HG02840 (cell line): ENCODE measurements around the gene KCNJ14.

ENCODE experiments used
- ATAC-seq: cut with Tn5 transposase; IDR thresholded peaks from one replicate; pipeline ENCODE4 v1.9.1; 2021; ENCODE audit warnings: mild to moderate bottlenecking, moderate library complexity, moderate number of reproducible peaks; ENCODE audit not compliant: unreplicated experiment, low FRiP score

The KCNJ14 gene

DNA sequence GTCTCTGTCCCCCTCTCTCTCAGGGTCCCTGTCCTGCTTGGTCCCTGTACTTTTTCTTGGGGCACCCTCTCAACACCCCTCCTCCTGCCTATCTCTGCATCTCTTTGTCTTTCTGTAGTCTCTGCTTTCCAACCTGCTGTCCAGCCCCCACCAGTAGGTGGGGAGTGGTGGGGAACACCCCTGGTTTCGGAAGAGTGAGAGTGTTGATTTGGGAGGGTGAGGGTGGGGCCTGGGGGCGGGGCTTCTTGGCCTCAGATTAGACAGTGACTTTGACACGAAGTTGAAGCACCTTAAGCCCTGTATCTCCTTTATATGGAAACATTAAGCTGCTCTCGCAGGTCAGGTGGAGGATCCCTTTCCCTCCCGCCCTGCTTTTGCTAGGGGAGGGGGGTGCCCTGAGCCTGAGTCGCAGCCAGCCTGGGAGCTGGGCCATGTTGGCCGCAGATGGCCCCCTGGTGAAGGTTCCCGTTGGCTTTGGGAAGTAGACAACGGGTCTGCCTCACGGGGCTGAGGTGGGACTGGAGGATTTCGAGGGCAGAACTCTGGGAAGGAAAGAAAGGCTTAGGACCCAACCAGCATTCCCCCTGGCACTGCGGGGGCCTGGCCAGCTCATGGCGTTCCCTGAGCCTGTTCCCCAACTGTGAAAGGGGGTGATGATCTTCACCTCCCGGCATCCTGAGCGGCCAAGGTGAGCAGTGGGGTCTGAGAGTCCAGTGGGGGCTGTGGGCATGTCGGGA is at the start of gene KCNJ14:
Gene KCNJ14, plus strand, starts transcription at position 404 of the 737 bp plus-strand sequence. CDS start 6,151 bp downstream, outside the sequence.
- ATAC-seq = no peak

DNA sequence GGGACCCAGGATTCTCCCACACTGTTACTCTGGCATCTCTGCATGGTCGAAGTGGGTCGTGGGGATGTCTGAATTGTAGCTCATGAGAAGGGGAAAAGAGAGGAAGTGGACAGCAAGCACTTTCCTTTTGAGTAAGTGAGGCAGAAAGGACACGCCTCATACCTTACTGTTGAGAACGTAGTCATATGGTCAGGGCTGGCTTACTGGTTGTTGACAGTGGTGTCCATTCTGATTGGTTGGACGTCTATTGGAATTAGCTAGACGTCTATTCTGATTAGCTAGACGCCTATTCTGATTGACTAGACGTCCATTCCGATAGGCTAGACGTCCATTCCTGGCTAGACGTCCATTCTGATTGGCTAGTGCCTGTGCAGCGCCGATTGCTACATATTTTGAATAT is 49.5 kb upstream of the KCNJ14 start:
- ATAC-seq = no peak

DNA sequence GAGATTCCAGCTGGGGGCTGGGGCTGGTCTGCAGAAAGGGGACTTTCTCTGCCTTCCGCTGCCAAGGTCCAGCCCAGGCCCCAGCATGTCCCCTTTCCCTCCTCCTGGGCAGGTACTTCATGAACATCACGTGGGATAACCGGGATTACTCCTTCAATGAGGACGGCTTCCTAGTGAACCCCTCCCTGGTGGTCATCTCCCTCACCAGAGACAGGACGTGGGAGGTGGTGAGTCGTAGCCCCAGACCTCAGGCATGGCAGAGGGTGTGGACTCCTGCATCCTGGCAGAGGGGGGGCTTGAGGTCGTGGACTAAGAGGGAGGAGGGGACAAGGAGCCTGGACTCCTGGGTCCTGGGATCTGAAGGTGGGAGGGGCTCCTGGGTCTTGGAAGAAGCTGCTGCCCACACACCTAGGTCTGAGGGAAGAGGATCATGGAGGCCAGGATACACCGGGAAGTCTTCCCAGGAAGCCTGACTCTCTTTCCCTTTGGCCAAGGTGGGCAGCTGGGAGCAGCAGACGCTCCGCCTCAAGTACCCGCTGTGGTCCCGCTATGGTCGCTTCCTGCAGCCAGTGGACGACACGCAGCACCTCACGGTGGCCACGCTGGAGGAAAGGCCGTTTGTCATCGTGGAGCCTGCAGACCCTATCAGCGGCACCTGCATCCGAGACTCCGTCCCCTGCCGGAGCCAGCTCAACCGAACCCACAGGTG is 41.3 kb upstream of the KCNJ14 start:
- no peak for ATAC-seq

DNA sequence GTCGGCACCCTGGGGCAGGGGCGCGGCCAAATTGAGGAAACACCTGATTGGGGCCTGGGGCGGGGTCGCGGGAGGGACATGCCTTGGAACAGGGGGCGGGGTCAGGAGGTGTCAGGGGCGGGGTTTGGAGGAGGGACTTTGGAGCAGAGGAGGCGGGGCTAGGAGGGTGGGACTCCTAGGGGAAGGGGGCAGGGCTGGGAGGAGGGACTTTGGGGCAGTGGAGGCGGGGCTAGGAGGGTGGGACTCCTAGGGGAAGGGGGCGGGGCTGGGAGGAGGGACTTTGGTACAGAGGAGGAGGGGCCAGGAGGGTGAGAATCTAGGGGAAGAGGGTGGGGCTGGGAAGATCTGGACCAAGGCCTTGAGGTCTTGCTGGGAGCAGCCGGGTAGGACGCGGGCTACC is 40.0 kb upstream of the KCNJ14 start:
- no peak for ATAC-seq

DNA sequence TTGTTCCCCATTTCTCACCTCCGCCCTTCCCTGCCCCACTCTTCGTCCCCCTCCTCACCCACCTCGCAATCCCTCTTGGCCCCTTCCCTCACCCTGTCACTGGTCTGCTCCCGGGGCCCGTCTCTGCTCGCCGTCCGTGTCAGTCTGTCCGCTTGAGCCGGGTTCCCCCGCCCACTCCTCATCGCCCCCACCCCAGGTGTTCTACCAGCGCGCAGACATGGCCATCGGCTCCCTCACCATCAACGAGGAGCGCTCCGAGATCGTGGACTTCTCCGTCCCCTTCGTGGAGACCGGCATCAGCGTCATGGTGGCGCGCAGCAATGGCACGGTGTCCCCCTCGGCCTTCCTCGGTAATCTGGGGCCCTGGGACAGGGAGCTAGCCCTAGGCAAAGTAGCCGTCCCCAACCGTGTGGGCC is 39.6 kb upstream of the KCNJ14 start:
- no peak for ATAC-seq

DNA sequence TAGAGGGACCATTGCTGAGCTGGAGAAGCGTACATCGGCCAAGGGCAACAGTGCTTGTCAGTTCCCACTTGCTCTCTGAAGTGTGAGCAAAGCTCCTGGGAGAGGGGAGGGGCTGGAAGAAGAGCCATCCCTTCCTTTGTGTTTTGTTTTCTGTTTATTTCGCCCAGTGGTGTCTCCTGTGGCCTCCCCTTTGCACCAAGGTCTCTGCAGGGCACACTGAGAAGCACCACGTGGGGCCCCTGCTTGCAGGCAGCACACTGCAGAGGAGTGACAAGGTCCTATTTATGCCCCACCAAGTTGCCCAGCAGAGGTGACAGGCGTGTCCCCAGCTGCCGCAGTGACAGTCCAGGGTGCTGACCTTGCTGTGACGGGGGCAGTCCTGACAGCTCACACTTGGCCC is 38.0 kb upstream of the KCNJ14 start:
- ATAC-seq = no peak

DNA sequence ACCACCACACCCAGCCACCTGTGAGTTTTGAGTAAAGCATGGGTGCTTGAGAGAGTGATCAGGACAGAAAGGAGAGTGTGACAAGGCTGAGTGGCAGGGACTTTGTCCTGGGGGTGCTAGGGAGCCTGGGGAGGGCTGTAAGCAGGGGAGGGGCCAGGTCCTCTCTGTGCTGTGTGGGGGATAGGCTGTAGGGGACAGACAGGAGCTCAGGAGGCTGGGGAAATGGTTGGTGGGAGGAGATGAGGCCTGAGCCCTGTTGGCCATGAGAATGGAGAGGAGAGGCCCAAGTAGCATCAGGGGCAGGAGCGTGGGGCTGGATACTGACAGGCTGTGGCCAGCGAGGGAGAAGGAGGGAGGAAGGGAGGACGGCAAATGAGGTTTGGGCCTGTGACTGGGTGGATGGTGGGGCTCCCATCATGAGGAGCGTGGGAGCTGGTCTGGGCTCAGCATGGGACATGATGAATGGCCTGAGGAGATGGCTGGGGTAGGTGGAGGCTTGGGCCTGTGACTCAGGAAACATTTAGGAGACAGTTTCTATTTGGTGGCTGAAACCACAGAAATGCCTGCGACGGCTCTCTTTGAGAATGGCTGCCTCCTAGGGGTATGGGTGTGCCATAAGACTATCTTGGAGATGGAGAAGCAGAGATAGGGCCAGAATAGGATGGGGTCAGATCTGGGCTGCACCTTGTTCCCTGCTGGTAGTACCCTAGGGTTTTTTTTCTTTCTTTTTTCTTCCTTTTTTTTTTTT is 36.9 kb upstream of the KCNJ14 start:
- no peak for ATAC-seq

DNA sequence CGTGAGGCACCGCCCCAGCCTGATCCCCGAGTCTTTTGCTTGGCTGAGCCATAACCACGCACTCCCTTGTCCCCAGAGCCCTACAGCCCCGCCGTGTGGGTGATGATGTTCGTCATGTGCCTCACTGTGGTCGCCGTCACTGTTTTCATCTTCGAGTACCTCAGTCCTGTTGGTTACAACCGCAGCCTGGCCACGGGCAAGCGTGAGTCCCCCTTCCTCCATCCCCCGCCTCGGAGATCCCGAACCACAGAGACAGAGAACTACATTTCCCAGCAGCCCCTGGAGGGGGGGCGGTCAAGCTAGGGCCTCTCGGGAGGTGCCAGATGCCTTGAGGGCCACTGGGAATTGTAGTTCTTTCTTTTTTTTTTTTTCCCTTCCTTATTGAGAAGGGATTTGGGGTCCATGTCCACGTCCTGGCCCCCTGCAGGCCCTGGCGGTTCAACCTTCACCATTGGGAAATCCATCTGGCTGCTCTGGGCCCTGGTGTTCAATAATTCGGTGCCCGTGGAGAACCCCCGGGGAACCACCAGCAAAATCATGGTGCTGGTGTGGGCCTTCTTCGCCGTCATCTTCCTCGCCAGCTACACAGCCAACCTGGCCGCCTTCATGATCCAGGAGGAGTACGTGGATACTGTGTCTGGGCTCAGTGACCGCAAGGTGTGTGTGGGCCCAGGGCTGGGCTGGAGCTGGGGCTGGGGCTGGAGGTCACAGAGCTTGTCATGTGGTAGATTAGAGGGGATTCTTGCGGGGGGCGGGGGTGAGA is 36.0 kb upstream of the KCNJ14 start:
- no peak for ATAC-seq

DNA sequence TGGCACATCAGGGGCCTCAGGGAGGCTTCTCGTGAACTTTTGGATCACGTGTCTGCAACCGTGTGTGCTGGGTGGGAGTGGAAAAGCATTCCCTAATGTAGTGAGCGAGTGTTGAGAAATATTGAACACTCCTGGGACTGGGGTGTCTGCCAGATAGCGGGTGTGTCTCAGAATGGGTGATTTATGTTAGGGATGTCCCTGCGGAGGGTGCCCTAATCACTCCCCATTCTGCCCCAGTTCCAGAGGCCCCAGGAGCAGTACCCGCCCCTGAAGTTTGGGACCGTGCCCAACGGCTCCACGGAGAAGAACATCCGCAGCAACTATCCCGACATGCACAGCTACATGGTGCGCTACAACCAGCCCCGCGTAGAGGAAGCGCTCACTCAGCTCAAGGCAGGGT is 33.8 kb upstream of the KCNJ14 start:
- no peak for ATAC-seq

DNA sequence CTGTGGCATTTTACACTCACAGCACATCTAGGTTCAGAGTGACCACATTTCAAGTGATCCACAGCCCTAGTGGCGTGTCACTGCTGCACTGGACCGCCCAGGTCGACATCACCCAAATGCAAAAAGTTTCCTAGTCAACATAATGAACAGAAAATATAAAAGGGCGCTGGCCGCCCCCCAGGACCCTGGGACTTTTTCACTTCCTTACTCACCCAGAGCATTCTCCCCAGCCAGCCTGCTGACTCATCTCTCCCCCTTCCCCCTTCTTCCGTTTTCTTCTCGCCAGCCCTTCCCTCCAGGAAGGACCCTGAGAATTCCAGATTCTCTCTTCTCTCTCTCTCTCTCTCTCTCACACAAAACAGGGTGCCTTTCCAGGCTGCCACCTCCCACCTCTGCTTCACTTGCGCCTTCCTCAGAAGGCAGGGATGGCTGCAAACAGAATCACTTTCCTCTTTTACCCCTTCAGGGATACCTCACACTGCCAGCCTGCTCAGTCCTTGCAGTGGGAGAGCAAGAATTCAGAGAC is 30.6 kb upstream of the KCNJ14 start:
- no peak for ATAC-seq

DNA sequence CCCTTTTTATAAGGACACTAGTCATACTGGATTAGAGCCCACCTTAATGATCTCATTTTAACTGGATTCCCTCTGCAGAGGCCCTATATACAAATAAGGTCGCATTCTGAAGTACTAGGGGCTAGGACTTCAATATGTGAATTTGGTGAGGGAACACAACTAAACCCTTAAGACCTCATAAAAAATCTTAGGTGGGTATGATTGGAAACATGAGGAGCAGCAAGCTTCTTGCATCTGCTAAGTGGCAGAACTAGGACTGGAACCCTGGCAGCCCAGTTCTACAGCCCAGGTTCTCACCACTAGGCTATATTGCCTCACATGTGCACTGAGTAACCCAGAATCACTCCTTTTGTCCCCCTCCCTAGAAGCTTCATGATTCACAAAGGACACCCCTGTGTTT is 26.7 kb upstream of the KCNJ14 start:
- no peak for ATAC-seq

DNA sequence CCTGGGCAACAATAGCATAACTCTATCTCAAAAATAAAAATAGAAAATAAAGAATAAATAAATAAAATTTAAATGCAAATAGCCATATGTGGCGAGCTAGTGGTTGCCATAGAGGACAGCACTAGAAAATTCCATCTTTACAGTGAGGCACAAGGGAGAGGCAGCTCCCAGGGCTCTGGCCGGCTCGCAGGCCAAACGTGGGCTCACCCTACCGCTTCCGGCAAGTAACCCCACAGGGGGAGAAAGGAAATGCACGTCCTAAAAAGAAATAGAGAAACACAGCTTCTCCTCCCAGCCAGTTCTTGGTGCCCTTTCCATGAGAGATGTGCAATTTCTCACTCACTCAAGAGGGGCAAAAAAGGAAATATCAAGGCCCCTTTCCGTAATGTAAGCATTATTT is 22.0 kb upstream of the KCNJ14 start:
- no peak for ATAC-seq

DNA sequence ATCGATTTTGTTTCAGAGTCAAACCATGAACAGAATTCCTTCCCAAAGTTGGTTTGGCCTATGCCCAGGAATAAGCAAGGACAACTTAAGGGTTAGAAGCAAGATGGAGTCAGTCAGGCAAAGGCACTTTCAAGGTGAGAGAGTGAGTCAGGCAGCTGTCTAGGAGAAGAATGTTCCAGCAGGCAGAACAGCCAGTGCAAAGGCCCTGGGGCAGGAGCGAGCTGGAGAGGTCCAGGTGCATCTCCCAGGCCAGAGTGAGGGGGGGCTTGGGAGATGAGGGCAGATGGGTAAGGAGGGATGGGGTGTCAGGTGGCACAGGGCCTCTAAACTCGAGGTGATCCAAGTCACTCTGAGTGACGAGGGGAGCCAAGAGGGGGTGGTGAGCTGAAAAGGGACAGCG is 18.8 kb upstream of the KCNJ14 start:
- no peak for ATAC-seq

DNA sequence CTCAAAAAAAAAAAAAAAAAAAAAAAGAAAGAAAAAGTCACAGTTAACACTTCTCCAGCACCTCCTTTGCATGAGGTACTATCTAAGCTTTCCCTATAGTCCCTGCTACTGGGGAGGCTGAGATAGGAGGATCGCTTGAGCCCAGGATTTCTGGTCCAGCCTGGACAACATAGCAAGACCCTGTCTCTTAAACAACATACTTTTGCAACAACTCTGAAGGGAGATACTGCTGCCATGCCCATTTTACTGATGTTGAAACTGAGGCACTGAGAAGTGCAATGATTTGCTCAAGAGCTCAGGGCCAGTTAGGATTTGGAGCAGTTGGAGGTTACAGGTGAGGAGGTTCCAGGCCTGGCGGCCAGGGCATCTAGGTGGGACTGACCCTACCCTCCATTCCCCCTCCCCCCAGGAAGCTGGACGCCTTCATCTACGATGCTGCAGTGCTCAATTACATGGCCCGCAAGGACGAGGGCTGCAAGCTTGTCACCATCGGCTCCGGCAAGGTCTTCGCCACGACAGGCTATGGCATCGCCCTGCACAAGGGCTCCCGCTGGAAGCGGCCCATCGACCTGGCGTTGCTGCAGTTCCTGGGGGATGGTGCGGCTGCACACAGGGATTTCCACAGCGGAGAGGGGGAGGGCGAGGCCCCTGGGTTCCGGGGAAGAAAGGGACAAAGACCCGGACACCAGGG is 13.9 kb upstream of the KCNJ14 start:
- ATAC-seq = no peak

DNA sequence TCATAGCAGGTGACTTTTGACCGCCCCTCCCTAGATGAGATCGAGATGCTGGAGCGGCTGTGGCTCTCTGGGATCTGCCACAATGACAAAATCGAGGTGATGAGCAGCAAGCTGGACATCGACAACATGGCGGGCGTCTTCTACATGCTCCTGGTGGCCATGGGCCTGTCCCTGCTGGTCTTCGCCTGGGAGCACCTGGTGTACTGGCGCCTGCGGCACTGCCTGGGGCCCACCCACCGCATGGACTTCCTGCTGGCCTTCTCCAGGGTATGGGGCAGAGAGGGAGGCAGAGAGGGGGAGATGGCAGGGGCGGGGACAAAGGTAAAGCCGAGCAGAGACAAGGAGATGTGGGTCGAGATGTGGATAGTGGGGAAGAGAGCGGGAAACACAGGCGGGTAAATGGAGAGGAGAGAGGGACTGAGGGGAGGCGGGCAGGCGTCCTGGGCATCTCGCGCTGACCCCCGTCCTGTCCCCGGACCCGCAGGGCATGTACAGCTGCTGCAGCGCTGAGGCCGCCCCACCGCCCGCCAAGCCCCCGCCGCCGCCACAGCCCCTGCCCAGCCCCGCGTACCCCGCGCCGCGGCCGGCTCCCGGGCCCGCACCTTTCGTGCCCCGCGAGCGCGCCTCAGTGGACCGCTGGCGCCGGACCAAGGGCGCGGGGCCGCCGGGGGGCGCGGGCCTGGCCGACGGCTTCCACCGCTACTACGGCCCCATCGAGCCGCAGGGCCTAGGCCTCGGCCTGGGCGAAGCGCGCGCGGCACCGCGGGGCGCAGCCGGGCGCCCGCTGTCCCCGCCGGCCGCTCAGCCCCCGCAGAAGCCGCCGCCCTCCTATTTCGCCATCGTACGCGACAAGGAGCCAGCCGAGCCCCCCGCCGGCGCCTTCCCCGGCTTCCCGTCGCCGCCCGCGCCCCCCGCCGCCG is 13.0 kb upstream of the KCNJ14 start:
- ATAC-seq = no peak

DNA sequence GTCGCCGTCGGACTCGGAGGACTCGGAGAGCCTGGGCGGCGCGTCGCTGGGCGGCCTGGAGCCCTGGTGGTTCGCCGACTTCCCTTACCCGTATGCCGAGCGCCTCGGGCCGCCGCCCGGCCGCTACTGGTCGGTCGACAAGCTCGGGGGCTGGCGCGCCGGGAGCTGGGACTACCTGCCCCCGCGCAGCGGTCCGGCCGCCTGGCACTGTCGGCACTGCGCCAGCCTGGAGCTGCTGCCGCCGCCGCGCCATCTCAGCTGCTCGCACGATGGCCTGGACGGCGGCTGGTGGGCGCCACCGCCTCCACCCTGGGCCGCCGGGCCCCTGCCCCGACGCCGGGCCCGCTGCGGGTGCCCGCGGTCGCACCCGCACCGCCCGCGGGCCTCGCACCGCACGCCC is 12.1 kb upstream of the KCNJ14 start:
- ATAC-seq = no peak

DNA sequence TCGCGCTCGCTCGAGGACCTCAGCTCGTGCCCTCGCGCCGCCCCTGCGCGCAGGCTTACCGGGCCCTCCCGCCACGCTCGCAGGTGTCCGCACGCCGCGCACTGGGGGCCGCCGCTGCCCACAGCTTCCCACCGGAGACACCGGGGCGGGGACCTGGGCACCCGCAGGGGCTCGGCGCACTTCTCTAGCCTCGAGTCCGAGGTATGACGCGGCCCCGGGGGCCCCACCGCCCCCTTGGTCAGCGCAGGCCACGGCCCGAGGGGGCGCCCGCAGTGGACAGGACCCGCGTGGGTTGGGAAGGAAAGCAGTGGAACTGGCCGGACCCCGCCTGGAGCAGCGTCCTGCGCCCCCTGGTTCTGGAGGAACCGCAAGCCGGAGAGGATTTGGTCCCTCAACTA is 11.6 kb upstream of the KCNJ14 start:
- no peak for ATAC-seq

DNA sequence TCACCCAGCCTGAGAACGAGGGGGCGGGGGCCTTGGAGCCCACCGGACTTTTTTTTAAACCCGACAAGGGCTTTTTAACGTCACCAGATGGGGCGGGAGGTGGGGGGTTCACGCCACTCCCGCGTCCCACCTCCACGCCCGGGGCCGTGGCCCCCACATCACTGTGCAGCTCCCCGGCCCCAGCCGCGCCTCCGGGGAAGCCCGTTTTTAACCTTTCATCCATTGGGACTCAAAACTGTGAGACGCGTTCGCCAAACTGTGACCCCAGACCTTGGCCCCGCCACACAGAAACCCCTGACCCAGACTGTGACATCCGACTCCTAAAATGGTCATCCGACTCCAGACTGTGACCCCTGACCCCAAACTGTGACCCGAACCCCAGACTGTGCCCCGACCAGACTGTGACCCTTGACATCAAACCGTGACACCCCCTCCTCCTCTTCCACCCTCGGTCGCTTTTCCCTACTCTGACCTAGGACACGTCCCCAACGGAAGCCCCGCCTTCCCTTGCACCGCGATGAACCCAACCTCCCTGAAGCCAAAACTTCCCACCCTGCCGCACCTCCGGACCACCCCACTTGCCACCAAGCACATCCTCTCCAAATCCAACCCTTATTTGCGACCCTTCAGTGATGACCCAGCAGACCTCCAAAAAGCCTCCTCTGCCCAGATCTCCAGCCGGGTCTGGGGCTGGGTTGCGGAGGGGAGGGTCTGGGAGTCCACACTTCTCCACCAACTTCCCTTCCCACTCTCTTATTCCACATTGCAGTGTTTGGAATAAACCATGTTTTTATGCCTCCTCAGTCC is 11.0 kb upstream of the KCNJ14 start:
- no peak for ATAC-seq
